Caki2 (cell line): ENCODE results near the gene TENM4. TPM values are rescaled to one million over a fixed set of nuclear protein-coding genes. Genes with fewer than 3 reads are reported as not detected.

ENCODE experiments used
- DNase-seq: peaks from one replicate; pipeline ENCODE4 v3.0.0-alpha.2; 2015; ENCODE audit warnings: low read depth
- in situ Hi-C: cut with HindIII; loops from 2 replicates; pipeline ENCODE4 v1.10.0; 2016; ENCODE audit warnings: low sequenced_read_pairs, low pct_unique_long_range_greater_than_20kb, mixed read lengths
- total RNA-seq: library from RNA; depleted of rRNA; stranded (reverse); fragments of >200 nt; shearing (Covaris generic); gene quantifications from 2 replicates; pipeline ENCODE4 v1.2.3, GENCODE V29; 2014; ENCODE audit warnings: low replicate concordance

Gene TENM4
- total RNA-seq, 1 experiment from 2014 or later, result 0.17 TPM

GRCh38 chr11:79290761-79291160 is 150.1 kb downstream of the TENM4 start:
- in situ Hi-C loops, result no loop called here

GRCh38 chr11:79287952-79288351 is 152.9 kb downstream of the TENM4 start:
- no peak for DNase-seq
- in situ Hi-C loops, result no loop called here

More at GRCh38 chr11:79290761-79291160, 150.1 kb downstream of the TENM4 start:
- peak; percentile 16 for DNase-seq

- DNase-seq, result no peak
- in situ Hi-C loops, result no loop called here
These were observed 155.1 kb downstream of the TENM4 start for GRCh38 chr11:79285756-79286155.

- in situ Hi-C loops, result no loop called here
- no peak for DNase-seq
These were observed 164.0 kb downstream of the TENM4 start for GRCh38 chr11:79276736-79277325.

GRCh38 chr11:79274636-79275331 is 166.0 kb downstream of the TENM4 start:
- in situ Hi-C loops, result no loop called here
- DNase-seq, result no peak

- DNase-seq, result no peak
- in situ Hi-C loops, result no loop called here
These were observed 167.0 kb downstream of the TENM4 start for GRCh38 chr11:79273781-79274180.

GRCh38 chr11:79269611-79270307 is 171.1 kb downstream of the TENM4 start:
- in situ Hi-C loops, result no loop called here
- no peak for DNase-seq

- in situ Hi-C loops, result no loop called here
- no peak for DNase-seq
These were observed 174.4 kb downstream of the TENM4 start for GRCh38 chr11:79266396-79266795.

GRCh38 chr11:79265756-79266322 is 175.0 kb downstream of the TENM4 start:
- in situ Hi-C loops, result no loop called here
- no peak for DNase-seq

- in situ Hi-C loops, result no loop called here
- DNase-seq, result no peak
These were observed 176.5 kb downstream of the TENM4 start for GRCh38 chr11:79264284-79264683.

- in situ Hi-C loops, result no loop called here
- DNase-seq, result no peak
These were observed 177.8 kb downstream of the TENM4 start for GRCh38 chr11:79263001-79263400.

GRCh38 chr11:79262221-79262620 is 178.6 kb downstream of the TENM4 start:
- no peak for DNase-seq
- in situ Hi-C loops, result no loop called here

GRCh38 chr11:79261684-79262083 is 179.1 kb downstream of the TENM4 start:
- DNase-seq, result no peak
- in situ Hi-C loops, result no loop called here

GRCh38 chr11:79259800-79260199 is 181.0 kb downstream of the TENM4 start:
- peak; percentile 14 for DNase-seq
- in situ Hi-C loops, result no loop called here

GRCh38 chr11:79258576-79258975 is 182.3 kb downstream of the TENM4 start:
- DNase-seq, result no peak
- in situ Hi-C loops, result no loop called here

GRCh38 chr11:79255965-79256364 is 184.9 kb downstream of the TENM4 start:
- in situ Hi-C loops, result no loop called here
- no peak for DNase-seq

- in situ Hi-C loops, result no loop called here
- DNase-seq, result no peak
These were observed 187.6 kb downstream of the TENM4 start for GRCh38 chr11:79253280-79253679.

GRCh38 chr11:79249295-79249993 is 191.4 kb downstream of the TENM4 start:
- peak; percentile 61 for DNase-seq
- in situ Hi-C loops, result no loop called here

- in situ Hi-C loops, result no loop called here
These were observed 196.0 kb downstream of the TENM4 start for GRCh38 chr11:79244798-79245197.

More at GRCh38 chr11:79244798-79245197, 196.0 kb downstream of the TENM4 start:
- no peak for DNase-seq
